Stomach (tissue), 9 donors: ENCODE results near the gene PLEKHA4. TPM values are rescaled to one million over a fixed set of nuclear protein-coding genes. Genes with fewer than 3 reads are reported as not detected.

ENCODE experiments used
- DNase-seq, 2 donors: peaks; one replicate each; pipeline versions ENCODE4 v3.0.0 to v3.0.0-alpha.2; 2013 to 2019
- H3K27ac ChIP-seq, 5 donors: fragments of 200-600 bp in 4 of 5; sonication (generic) in 4 of 5; one replicate each; pipeline ENCODE4 v1.5.1; 2013 to 2019; ENCODE audit warnings: mild to moderate bottlenecking in 1 of 5, moderate library complexity in 1 of 5
- H3K27me3 ChIP-seq, 3 donors: fragments of 200-600 bp; sonication (generic); one replicate each; pipeline ENCODE4 v1.5.1; 2017 to 2019; ENCODE audit warnings: mixed run types in 1 of 3
- H3K36me3 ChIP-seq, 4 donors: fragments of 200-600 bp; sonication (generic); 1 replicate in 3 of 4; 2 replicates in 1 of 4; pipeline ENCODE4 v1.5.1; 2016 to 2019
- H3K4me1 ChIP-seq, 4 donors: fragments of 200-600 bp; sonication (generic); one replicate each; pipeline ENCODE4 v1.5.1; 2016 to 2019
- H3K4me3 ChIP-seq, 4 donors: fragments of 200-600 bp; sonication (generic) in 3 of 4; one replicate each; pipeline ENCODE4 v1.5.1; 2016 to 2019; ENCODE audit warnings: mild to moderate bottlenecking in 1 of 4
- H3K9me3 ChIP-seq, 4 donors: fragments of 200-600 bp; sonication (generic); one replicate each; pipeline ENCODE4 v1.5.1; 2016 to 2019
- CTCF ChIP-seq, 7 experiments: fragments of 450-650 bp in 4 of 7; fragments of 200-600 bp in 3 of 7; sonication (generic) in 3 of 7; IDR thresholded peaks; one replicate each; pipeline ENCODE4 v1.5.1; 2016 to 2019; ENCODE audit warnings: antibody characterized with exemption in 7 of 7, control low read depth in 2 of 7, mild to moderate bottlenecking in 1 of 7
- EP300 ChIP-seq: sonication (generic); formaldehyde crosslinking; IDR thresholded peaks from one replicate; pipeline ENCODE4 v1.6.1; 2017; ENCODE audit warnings: antibody characterized with exemption
- POLR2A ChIP-seq, 4 donors: fragments of 450-650 bp; IDR thresholded peaks; one replicate each; pipeline ENCODE4 v1.6.1; 2016; ENCODE audit warnings: antibody characterized with exemption in 4 of 4, control low read depth in 2 of 4, mild to moderate bottlenecking in 1 of 4, moderate library complexity in 1 of 4
- POLR2AphosphoS5 ChIP-seq, 3 donors: sonication (generic); formaldehyde crosslinking; IDR thresholded peaks; one replicate each; pipeline ENCODE4 v1.6.1; 2016; ENCODE audit warnings: antibody characterized with exemption in 3 of 3
- WGBS, 5 donors: extraction: QIAGEN DNeasy Blood & Tissue Kit in 3 of 5; methylation state at CpG; one replicate each; pipeline versions ENCODE4 v1.1.5 to v1.1.7; 2013 to 2018; 5-methylcytosine and 5-hydroxymethylcytosine counted together
- intact Hi-C: fragments of 100-400 bp; cut with DNase I; formaldehyde crosslinking; loops from one replicate; pipeline ENCODE4 v1.15.1; 2023; ENCODE audit warnings: low total_unique reads
- polyA plus RNA-seq, 3 donors: library from polyadenylated mRNA; stranded (reverse); fragments of 200-250 nt; gene quantifications; one replicate each; pipeline ENCODE4 v1.2.3, GENCODE V29; 2013
- total RNA-seq, 5 donors: library from RNA; depleted of rRNA; stranded (reverse); fragments of >200 nt; gene quantifications; one replicate each; pipeline versions ENCODE4 v1.1.0 to v1.2.3, GENCODE V29; 2014 to 2016
- donor health status: healthy with polysubstance abuse.
- donor health status: Bipolar disorder and iron deficiency.
- donor health status: healthy.

PLEKHA4 gene
- total and polyA plus RNA-seq, 8 donors, result 1.7 to 85.0 (median 30.0) TPM

- intact Hi-C loops, result no loop called here
- Histone ChIP-seq H3K27me3 (no peaks in the 10 kb centered on the region), H3K36me3 (peaks cover 6 to 63% (median 36%) of the 10 kb centered on the region in 4 donors), H3K27ac (no peak overlapping the region), H3K9me3 (no peaks in the 10 kb centered on the region), H3K4me1 (no peaks in the 10 kb centered on the region), H3K4me3 (no peak overlapping the region)
- 92 to 98% (median 96%) methylated on average over 15 of the region's 15 CpGs for WGBS, 5 donors
- no peak for TF ChIP-seq CTCF (IDR thresholded peaks at IDR 0.05)
- no peak for TF ChIP-seq EP300
- TF ChIP-seq POLR2A (IDR thresholded peaks at IDR 0.05), result no peak
- no peak for TF ChIP-seq POLR2AphosphoS5 (IDR thresholded peaks at IDR 0.05)
- no peak for DNase-seq
Observed at GRCh38 chr19:48845384-48845783, 23.0 kb downstream of the PLEKHA4 start.

- H3K36me3 ChIP-seq, result peaks cover 6 to 56% (median 33%) of the 10 kb centered on the region in 4 donors
- H3K27ac ChIP-seq, result no peak overlapping the region
- no peak overlapping the region for H3K4me3 ChIP-seq
- intact Hi-C loops, result no loop called here
- H3K27me3 ChIP-seq, result no peaks in the 10 kb centered on the region
- no peaks in the 10 kb centered on the region for H3K4me1 ChIP-seq
- 85 to 95% (median 88%) methylated on average over 2 of the region's 2 CpGs for WGBS, 5 donors
- TF ChIP-seq CTCF (IDR thresholded peaks at IDR 0.05) (no peak), POLR2A (IDR thresholded peaks at IDR 0.05) (no peak), POLR2AphosphoS5 (IDR thresholded peaks at IDR 0.05) (no peak), EP300 (no peak)
- DNase-seq, result no peak
- no peaks in the 10 kb centered on the region for H3K9me3 ChIP-seq
Observed at GRCh38 chr19:48844472-48844871, 23.9 kb downstream of the PLEKHA4 start.

GRCh38 chr19:48842789-48843162 is 25.6 kb downstream of the PLEKHA4 start:
- no peak overlapping the region for H3K4me3 ChIP-seq
- TF ChIP-seq POLR2AphosphoS5 (IDR thresholded peaks at IDR 0.05), result no peak
- TF ChIP-seq POLR2A (IDR thresholded peaks at IDR 0.05), result no peak
- TF ChIP-seq CTCF (IDR thresholded peaks at IDR 0.05), result peak in 5 of 7 experiments; percentile 45 to 79 (median 71)
- no peak for TF ChIP-seq EP300
- peak in 1 of 2 donors; percentile 82 for DNase-seq
- H3K27me3 ChIP-seq, result no peaks in the 10 kb centered on the region
- peaks cover 6 to 47% (median 31%) of the 10 kb centered on the region in 4 donors for H3K36me3 ChIP-seq
- WGBS, 5 donors, result 43 to 46% (median 43%) methylated on average over 2 of the region's 2 CpGs
- no peaks in the 10 kb centered on the region for H3K4me1 ChIP-seq
- intact Hi-C loops, result no loop called here
- H3K9me3 ChIP-seq, result no peaks in the 10 kb centered on the region
- no peak overlapping the region for H3K27ac ChIP-seq

- peaks cover 0 to 1% (median 0%) of the 10 kb centered on the region in 3 donors for H3K27me3 ChIP-seq
- H3K36me3 ChIP-seq, result peaks cover 6 to 35% (median 19%) of the 10 kb centered on the region in 4 donors
- WGBS, 5 donors, result 90 to 97% (median 96%) methylated on average over 6 of the region's 6 CpGs
- no peak overlapping the region for H3K27ac ChIP-seq
- TF ChIP-seq POLR2A (IDR thresholded peaks at IDR 0.05) (no peak), CTCF (IDR thresholded peaks at IDR 0.05) (no peak), POLR2AphosphoS5 (IDR thresholded peaks at IDR 0.05) (no peak), EP300 (no peak)
- H3K4me1 ChIP-seq, result peaks cover 0 to 11% (median 6%) of the 10 kb centered on the region in 4 donors
- DNase-seq, result no peak
- H3K4me3 ChIP-seq, result no peak overlapping the region
- intact Hi-C loops, result no loop called here
- H3K9me3 ChIP-seq, result no peaks in the 10 kb centered on the region
Observed at GRCh38 chr19:48841571-48841970, 26.8 kb downstream of the PLEKHA4 start.
